LNCAP (cell line): ENCODE results near the gene SEC14L2.

Source experiments
- CTCF ChIP-seq: fragments of 450-650 bp; IDR thresholded peaks from 2 replicates; pipeline ENCODE4 v1.5.1; 2017; ENCODE audit warnings: mild to moderate bottlenecking

The SEC14L2 gene

GRCh38 chr22:30433773-30434172 lies 37.0 kb downstream of the SEC14L2 start:
- no peak for TF ChIP-seq CTCF

- no peak for TF ChIP-seq CTCF
Observed at GRCh38 chr22:30434843-30435242, 38.0 kb downstream of the SEC14L2 start.

- TF ChIP-seq CTCF = no peak
Observed at GRCh38 chr22:30435674-30436126, 38.9 kb downstream of the SEC14L2 start.

DNA sequence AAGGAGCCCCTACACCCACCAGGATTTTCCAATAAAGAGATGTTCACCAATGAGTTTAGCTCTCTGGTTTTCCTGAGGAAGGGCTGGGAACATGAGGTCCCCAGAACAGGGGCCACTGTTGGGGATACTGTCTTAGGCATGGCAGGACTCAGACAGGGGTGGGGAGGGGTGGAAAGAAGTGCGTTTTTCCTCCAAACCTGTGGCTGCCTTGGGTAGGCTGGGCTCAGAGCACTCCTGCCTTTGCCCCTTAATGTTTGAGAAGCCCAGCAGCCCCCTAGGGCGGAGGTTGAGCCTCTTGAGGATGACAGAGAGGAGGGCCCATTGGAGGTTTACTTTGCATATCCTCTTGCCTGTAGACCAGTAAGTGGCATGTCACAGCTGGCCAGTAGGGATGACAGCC lies 39.4 kb downstream of the SEC14L2 start:
- no peak for TF ChIP-seq CTCF

DNA sequence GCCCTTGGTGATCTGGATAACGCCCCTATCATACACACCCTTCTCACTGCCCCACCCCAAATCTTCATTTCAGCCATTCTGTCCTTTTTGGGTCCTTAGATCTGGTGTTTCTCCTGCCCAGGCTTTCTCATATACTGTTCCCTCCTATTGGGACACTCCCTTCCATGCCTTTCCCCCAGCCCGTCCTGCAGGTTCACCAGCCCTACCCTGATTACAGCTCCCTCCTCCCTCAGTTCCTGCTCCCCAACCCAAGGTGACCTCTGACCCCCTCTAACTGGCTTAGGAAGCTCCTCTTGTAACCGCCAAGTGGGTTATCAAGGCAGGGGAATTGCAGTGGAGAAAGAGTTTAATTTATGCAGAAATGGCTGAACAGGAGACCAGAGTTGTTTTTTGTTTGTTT lies 41.7 kb downstream of the SEC14L2 start:
- no peak for TF ChIP-seq CTCF

DNA sequence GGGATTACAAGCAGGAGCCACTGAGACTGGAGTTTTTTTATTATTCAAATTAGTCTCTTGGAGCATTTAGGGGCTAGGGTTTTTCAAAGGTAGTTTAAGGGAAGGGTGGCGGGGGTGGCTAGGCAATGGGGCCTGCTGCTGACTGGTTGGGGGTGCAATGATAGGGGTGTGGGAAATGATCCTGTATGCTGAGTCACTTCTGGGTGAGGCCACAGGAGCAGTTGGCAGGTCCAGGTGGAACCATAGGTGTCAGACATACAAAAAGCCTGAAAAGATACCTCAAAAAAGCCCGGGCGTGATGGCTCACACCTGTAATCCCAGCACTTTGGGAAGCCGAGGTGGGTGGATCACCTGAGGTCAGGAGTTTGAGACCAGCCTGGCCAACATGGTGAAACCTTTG lies 42.4 kb downstream of the SEC14L2 start:
- no peak for TF ChIP-seq CTCF

- TF ChIP-seq CTCF = no peak
Observed at GRCh38 chr22:30439836-30440235, 43.0 kb downstream of the SEC14L2 start.

- no peak for TF ChIP-seq CTCF
Observed at GRCh38 chr22:30441088-30441487, 44.3 kb downstream of the SEC14L2 start.
